ENCODE measurements around the gene THOC5. TPM values are rescaled to one million over a fixed set of nuclear protein-coding genes. Genes with fewer than 3 reads are reported as not detected.

The THOC5 gene
- total and polyA plus RNA-seq, 2 experiments from 2014 or later: 24.6 to 53.4 TPM

DNA sequence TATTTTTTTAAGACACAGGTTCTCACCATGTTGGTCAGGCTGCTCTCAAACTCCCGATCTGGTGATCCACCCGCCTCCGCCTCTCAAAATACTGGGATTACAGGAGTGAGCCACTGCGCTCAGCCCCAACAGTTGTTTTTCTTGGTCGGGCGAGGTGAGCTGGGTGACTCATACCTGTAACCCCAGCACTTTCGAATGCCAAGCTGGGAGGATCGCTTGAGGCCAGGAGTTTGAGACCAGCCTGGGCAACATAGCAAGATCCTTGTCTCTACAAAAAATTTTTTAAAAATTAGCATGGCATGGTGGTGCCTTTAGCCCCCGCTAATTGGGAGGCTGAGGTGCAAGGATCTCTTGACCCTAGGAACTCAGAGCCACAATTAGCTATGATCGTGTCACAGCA lies 42.9 kb upstream of the THOC5 start:
- Mint-ChIP-seq H3K27ac (no peak overlapping the region), H3K4me3 (no peak overlapping the region), H3K4me1 (peaks cover 3% of the 10 kb centered on the region; the same call in 1 of the 3 replicates), H3K36me3 (ENCODE audit: low read depth) (no peaks in the 10 kb centered on the region), H3K9me3 (peaks cover 3% of the 10 kb centered on the region; the same call in 1 of the 3 replicates), H3K27me3 (ENCODE audit: insufficient read depth, low read depth, poor library complexity) (no peaks in the 10 kb centered on the region)
- no peaks in the 10 kb centered on the region for H3K9me2 ChIP-seq (ENCODE audit: insufficient read depth)
- H3K27me3 ChIP-seq (ENCODE audit: insufficient read depth): peaks cover 31% of the 10 kb centered on the region
- H3K4me2 ChIP-seq: no peak overlapping the region
- H3K4me1 ChIP-seq (ENCODE audit: insufficient read depth): peaks cover 4% of the 10 kb centered on the region; the same call in 1 of the 2 replicates
- no peak for DNase-seq (ENCODE audit: low spot score)
- no peaks in the 10 kb centered on the region for H3K36me3 ChIP-seq (ENCODE audit: insufficient read depth)
- no peak overlapping the region for H3K4me3 ChIP-seq
- H3F3A ChIP-seq (replicated peaks; ENCODE audit: low read depth): peaks cover 6% of the 10 kb centered on the region
- no peak for ATAC-seq
- H4K20me1 ChIP-seq (replicated peaks; ENCODE audit: insufficient read depth): no peaks in the 10 kb centered on the region
- no peak overlapping the region for H2AFZ ChIP-seq
- H3K79me2 ChIP-seq (replicated peaks; ENCODE audit: insufficient read depth): no peaks in the 10 kb centered on the region
- no peak overlapping the region for H3K27ac ChIP-seq (ENCODE audit: low read depth)
- no peak for TF ChIP-seq ZNF114 (CRISPR knock-in tag; IDR thresholded peaks at IDR 0.05)
- no peak for TF ChIP-seq CTCF (conservative IDR thresholded peaks at IDR 0.05; ENCODE audit: low read depth in 2 of 2)
- TF ChIP-seq, protein P1, sequence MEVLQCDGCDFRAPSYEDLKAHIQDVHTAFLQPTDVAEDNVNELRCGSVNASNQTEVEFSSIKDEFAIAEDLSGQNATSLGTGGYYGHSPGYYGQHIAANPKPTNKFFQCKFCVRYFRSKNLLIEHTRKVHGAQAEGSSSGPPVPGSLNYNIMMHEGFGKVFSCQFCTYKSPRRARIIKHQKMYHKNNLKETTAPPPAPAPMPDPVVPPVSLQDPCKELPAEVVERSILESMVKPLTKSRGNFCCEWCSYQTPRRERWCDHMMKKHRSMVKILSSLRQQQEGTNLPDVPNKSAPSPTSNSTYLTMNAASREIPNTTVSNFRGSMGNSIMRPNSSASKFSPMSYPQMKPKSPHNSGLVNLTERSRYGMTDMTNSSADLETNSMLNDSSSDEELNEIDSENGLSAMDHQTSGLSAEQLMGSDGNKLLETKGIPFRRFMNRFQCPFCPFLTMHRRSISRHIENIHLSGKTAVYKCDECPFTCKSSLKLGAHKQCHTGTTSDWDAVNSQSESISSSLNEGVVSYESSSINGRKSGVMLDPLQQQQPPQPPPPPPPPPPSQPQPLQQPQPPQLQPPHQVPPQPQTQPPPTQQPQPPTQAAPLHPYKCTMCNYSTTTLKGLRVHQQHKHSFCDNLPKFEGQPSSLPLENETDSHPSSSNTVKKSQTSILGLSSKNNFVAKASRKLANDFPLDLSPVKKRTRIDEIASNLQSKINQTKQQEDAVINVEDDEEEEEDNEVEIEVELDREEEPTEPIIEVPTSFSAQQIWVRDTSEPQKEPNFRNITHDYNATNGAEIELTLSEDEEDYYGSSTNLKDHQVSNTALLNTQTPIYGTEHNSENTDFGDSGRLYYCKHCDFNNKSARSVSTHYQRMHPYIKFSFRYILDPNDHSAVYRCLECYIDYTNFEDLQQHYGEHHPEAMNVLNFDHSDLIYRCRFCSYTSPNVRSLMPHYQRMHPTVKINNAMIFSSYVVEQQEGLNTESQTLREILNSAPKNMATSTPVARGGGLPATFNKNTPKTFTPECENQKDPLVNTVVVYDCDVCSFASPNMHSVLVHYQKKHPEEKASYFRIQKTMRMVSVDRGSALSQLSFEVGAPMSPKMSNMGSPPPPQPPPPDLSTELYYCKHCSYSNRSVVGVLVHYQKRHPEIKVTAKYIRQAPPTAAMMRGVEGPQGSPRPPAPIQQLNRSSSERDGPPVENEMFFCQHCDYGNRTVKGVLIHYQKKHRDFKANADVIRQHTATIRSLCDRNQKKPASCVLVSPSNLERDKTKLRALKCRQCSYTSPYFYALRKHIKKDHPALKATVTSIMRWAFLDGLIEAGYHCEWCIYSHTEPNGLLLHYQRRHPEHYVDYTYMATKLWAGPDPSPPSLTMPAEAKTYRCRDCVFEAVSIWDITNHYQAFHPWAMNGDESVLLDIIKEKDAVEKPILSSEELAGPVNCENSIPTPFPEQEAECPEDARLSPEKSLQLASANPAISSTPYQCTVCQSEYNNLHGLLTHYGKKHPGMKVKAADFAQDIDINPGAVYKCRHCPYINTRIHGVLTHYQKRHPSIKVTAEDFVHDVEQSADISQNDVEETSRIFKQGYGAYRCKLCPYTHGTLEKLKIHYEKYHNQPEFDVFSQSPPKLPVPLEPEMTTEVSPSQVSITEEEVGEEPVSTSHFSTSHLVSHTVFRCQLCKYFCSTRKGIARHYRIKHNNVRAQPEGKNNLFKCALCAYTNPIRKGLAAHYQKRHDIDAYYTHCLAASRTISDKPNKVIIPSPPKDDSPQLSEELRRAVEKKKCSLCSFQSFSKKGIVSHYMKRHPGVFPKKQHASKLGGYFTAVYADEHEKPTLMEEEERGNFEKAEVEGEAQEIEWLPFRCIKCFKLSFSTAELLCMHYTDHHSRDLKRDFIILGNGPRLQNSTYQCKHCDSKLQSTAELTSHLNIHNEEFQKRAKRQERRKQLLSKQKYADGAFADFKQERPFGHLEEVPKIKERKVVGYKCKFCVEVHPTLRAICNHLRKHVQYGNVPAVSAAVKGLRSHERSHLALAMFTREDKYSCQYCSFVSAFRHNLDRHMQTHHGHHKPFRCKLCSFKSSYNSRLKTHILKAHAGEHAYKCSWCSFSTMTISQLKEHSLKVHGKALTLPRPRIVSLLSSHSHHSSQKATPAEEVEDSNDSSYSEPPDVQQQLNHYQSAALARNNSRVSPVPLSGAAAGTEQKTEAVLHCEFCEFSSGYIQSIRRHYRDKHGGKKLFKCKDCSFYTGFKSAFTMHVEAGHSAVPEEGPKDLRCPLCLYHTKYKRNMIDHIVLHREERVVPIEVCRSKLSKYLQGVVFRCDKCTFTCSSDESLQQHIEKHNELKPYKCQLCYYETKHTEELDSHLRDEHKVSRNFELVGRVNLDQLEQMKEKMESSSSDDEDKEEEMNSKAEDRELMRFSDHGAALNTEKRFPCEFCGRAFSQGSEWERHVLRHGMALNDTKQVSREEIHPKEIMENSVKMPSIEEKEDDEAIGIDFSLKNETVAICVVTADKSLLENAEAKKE (CRISPR knock-in tag; IDR thresholded peaks at IDR 0.05): no peak
- TF ChIP-seq, protein P2, sequence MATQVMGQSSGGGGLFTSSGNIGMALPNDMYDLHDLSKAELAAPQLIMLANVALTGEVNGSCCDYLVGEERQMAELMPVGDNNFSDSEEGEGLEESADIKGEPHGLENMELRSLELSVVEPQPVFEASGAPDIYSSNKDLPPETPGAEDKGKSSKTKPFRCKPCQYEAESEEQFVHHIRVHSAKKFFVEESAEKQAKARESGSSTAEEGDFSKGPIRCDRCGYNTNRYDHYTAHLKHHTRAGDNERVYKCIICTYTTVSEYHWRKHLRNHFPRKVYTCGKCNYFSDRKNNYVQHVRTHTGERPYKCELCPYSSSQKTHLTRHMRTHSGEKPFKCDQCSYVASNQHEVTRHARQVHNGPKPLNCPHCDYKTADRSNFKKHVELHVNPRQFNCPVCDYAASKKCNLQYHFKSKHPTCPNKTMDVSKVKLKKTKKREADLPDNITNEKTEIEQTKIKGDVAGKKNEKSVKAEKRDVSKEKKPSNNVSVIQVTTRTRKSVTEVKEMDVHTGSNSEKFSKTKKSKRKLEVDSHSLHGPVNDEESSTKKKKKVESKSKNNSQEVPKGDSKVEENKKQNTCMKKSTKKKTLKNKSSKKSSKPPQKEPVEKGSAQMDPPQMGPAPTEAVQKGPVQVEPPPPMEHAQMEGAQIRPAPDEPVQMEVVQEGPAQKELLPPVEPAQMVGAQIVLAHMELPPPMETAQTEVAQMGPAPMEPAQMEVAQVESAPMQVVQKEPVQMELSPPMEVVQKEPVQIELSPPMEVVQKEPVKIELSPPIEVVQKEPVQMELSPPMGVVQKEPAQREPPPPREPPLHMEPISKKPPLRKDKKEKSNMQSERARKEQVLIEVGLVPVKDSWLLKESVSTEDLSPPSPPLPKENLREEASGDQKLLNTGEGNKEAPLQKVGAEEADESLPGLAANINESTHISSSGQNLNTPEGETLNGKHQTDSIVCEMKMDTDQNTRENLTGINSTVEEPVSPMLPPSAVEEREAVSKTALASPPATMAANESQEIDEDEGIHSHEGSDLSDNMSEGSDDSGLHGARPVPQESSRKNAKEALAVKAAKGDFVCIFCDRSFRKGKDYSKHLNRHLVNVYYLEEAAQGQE (IDR thresholded peaks at IDR 0.05; ENCODE audit: unreplicated experiment): no peak
- TF ChIP-seq NANOG (IDR thresholded peaks at IDR 0.05; ENCODE audit: borderline replicate concordance): no peak
- TF ChIP-seq, protein P3, sequence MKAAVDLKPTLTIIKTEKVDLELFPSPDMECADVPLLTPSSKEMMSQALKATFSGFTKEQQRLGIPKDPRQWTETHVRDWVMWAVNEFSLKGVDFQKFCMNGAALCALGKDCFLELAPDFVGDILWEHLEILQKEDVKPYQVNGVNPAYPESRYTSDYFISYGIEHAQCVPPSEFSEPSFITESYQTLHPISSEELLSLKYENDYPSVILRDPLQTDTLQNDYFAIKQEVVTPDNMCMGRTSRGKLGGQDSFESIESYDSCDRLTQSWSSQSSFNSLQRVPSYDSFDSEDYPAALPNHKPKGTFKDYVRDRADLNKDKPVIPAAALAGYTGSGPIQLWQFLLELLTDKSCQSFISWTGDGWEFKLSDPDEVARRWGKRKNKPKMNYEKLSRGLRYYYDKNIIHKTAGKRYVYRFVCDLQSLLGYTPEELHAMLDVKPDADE (IDR thresholded peaks at IDR 0.05): no peak
- no peak for TF ChIP-seq POLR2AphosphoS5 (IDR thresholded peaks at IDR 0.05; ENCODE audit: low read depth)
- TF ChIP-seq CREB1 (CRISPR knock-in tag; IDR thresholded peaks at IDR 0.05; ENCODE audit: low read depth): no peak
- TF ChIP-seq EZH2 (IDR thresholded peaks at IDR 0.05; ENCODE audit: low read depth, unreplicated experiment): no peak
- TF ChIP-seq JUNB (IDR thresholded peaks at IDR 0.05; ENCODE audit: unreplicated experiment): no peak
- no peak for TF ChIP-seq STAT1 (IDR thresholded peaks at IDR 0.05; ENCODE audit: unreplicated experiment)
- no peak for TF ChIP-seq EZH2phosphoT487 (IDR thresholded peaks at IDR 0.05; ENCODE audit: unreplicated experiment)
- TF ChIP-seq ZNF331 (CRISPR knock-in tag; IDR thresholded peaks at IDR 0.05; ENCODE audit: low read depth): no peak
